ENCODE measurements around the gene BRSK1.

DNA sequence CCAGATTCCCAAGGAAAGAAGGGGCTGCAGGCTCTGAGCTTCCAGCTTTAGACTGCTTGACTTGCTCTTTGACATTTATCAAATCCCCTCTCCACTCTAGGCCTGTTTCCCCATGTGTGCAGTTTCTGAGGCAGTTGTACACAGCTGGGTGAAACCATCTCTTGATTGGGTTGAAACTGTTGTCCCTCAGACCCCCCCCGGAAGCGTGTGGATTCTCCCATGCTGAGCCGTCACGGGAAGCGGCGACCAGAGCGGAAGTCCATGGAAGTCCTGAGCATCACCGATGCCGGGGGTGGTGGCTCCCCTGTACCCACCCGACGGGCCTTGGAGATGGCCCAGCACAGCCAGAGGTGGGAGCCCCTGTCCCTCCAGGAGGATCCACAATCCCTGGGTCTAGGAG, 19.7 kb downstream of the BRSK1 start:
- TF ChIP-seq, protein P1, sequence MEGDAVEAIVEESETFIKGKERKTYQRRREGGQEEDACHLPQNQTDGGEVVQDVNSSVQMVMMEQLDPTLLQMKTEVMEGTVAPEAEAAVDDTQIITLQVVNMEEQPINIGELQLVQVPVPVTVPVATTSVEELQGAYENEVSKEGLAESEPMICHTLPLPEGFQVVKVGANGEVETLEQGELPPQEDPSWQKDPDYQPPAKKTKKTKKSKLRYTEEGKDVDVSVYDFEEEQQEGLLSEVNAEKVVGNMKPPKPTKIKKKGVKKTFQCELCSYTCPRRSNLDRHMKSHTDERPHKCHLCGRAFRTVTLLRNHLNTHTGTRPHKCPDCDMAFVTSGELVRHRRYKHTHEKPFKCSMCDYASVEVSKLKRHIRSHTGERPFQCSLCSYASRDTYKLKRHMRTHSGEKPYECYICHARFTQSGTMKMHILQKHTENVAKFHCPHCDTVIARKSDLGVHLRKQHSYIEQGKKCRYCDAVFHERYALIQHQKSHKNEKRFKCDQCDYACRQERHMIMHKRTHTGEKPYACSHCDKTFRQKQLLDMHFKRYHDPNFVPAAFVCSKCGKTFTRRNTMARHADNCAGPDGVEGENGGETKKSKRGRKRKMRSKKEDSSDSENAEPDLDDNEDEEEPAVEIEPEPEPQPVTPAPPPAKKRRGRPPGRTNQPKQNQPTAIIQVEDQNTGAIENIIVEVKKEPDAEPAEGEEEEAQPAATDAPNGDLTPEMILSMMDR (conservative IDR thresholded peaks at IDR 0.05; ENCODE audit: low read depth, low read length) = no peak
- TF ChIP-seq EZH2 (IDR thresholded peaks at IDR 0.05; ENCODE audit: low read length, unreplicated experiment) = no peak

Data from PC-3 (cell line).